NCI-H2081 (cell line): Measurements from ENCODE around the gene NUS1.
"Not testable (repeated sequence)": the region's sequence is repeated elsewhere in the genome, so short reads cannot be mapped to it uniquely, and the experiment has no call there.

ENCODE experiments used
- DNase-seq, 2 experiments: peaks; one replicate each; lab custom pipeline; 2025; lab: John Stamatoyannopoulos, UW

Gene NUS1

DNA sequence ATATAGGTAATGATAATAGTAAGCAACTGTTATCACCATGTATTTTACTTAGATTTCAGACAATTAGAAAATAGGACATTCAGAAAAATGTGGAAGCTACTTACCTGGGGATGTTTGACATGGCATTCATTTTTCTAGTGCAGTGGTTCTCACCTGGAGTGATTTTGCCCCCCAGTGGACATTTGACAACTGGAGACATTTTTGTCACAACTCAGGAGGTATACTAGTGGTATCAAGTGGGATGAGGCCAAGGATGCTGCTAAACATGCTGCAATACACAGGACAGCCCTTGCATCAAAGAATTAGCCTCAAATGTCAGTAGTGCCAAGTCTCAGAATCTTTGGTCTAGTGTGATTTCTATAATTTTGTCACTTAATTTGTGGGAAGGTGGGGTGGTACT lies 36.1 kb downstream of the NUS1 start:
- no peak for DNase-seq

DNA sequence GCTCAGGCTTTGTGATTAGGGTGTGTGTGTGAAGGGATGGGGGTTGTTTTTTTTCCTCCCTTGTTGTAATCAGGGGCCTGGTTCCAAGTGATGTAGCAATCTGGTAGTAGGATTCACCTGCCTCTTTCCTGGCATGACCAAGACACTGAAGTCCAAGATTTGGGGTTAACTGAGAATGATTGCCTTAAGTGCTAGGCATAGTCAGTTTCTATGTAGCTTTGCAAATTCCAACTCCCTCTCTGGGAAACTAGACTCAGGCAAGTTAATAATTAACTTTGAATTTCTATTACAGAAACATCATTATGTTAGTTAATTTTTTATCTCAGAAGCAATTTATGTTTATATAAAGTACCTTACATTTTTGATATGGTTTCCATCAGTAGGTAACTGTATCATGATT lies 43.6 kb downstream of the NUS1 start:
- no peak for DNase-seq

DNA sequence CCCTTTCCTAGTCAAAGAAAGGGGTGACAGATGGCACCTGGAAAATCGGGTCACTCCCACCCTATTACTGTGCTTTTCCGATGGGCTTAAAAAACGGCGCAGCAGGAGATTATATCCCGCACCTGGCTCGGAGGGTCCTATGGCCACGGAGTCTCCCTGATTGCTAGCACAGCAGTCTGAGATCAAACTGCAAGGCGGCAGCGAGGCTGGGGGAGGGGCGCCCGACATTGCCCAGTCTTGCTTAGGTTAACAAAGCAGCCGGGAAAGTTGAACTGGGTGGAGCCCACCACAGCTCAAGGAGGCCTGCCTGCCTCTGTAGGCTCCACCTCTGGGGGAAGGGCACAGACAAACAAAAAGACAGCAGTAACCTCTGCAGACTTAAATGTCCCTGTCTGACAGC lies 46.3 kb downstream of the NUS1 start:
- not testable (repeated sequence) for DNase-seq

DNA sequence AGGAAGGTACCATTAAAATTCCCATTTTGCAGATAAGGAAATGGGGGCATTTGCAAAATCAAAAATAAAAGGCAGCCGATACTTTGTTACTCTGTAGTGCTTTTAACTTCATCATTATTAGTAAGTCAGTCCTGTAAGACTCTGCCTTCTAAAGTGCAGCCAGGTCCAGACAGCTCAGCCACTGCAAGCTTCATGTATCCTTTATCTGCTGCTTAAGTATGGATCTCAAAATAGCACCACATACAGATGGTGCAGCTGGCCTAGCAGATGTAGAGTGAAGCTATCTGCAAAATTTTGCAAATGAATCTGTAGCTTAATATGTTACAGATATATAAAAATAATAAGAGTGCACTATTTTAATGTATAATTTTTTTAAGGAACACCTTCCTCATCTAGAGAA lies 53.4 kb downstream of the NUS1 start:
- DNase-seq = no peak

DNA sequence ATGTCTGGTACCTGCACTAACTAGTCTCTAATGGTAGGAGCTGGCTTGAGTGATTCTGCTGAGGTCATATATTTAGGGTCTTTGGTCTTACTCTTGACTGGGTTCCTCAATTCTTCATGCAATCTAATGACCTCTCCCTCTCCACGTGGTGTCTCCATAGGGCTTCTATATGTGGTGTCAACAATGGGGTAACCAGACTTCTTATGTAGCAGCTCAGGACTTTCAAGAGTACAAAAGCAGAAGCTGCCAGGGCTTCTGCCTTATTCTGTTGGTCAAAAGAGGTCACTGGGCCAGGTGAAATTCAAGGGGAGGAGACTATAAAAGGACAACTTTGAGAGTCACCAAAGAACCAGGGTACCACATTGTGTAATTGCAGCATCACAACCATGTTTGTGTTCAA lies 54.3 kb downstream of the NUS1 start:
- DNase-seq = no peak

DNA sequence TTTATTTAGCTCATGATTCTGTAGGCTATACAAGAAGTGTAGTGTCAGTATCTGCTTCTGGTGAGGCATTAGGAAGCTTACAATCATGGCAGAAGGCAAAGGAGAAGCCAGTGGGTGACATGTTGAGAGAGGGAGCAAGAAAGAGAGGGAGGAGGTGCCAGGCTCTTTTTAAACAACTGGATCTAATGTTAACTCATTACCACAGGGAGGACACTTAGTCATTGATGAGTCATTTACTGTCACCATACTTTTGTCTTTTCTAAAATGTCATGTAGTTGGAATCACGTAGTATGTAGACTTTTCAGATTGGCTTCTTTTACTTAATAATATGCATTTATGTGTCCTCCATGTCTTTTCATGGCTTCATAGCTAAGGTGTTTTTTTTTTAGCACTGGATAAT lies 58.1 kb downstream of the NUS1 start:
- DNase-seq = no peak

DNA sequence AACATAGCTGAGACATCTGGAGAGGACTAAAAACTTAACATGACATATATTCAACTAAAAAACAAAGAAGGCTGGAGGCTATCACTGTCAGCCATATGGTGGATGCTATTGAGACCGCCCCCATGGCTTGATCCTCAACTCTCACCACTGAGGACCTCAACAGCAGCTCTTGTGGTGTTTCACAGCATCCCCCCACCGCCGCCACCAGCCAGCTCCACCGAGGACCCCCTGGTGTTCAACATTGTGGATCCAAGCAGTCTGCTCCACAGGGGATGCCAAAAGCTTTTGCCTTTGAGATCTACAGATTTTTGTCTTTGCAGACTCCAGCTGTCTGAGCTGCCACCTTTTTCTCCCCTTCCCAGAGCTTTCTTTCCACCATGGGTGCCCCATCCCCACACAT lies 64.6 kb downstream of the NUS1 start:
- no peak for DNase-seq

DNA sequence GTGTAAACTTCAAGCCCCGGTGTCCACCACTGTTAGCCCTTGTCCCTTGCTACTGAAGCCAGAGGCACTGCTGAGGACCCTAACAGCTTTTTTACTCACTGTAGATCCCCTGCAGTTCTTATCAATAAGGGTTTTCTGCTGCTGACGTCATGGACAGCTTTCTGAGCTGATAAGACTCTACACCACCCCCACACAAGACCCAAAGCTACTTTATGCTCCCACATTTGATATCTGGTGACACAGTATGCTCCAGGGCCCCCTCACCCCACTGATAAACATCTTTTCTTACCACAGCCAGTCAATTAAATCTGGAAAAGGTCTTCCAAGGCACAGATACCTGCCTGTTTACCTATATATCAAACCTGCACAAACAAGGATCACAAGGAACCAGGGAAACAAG lies 65.3 kb downstream of the NUS1 start:
- no peak for DNase-seq

DNA sequence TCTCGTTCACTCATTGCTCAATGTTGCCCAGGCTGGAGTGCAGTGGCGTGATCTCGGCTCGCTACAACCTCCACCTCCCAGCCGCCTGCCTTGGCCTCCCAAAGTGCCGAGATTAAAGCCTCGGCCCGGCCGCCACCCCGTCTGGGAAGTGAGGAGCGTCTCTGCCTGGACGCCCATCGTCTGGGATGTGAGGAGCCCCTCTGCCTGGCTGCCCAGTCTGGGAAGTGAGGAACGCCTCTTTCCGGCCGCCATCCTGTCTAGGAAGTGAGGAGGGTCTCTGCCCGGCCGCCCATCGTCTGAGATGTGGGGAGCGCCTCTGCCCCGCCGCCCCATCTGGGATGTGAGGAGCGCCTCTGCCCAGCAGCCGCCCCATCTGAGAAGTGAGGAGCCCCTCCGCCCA lies 75.4 kb downstream of the NUS1 start:
- not testable (repeated sequence) for DNase-seq
